CD14-positive monocyte (primary cell): ENCODE measurements around the gene CDYL2. TPM values are rescaled to one million over a fixed set of nuclear protein-coding genes. Genes with fewer than 3 reads are reported as not detected.

ENCODE experiments used
- DNase-seq, 3 donors: peaks; one replicate each; pipeline ENCODE4 v3.0.0-alpha.2; 2011 to 2022
- H2AFZ ChIP-seq: 2 replicates; pipeline ENCODE4 v1.6.0; 2012; ENCODE audit warnings: mild to moderate bottlenecking, low read depth, low read length, inconsistent platforms; ENCODE audit not compliant: insufficient read depth, poor library complexity, severe bottlenecking
- H3K27ac ChIP-seq, 2 donors: 1 replicate in 1 of 2; 2 replicates in 1 of 2; pipeline ENCODE4 v1.5.1; 2012 to 2013; ENCODE audit warnings: low read length in 2 of 2, control low read depth in 1 of 2, inconsistent platforms in 1 of 2, low read depth in 1 of 2, mild to moderate bottlenecking in 1 of 2
- H3K27me3 ChIP-seq, 2 donors: one replicate each; pipeline versions ENCODE4 v1.6.0 to v1.6.1; 2011 to 2013; ENCODE audit warnings: low read length in 2 of 2; ENCODE audit not compliant: control insufficient read depth in 2 of 2, insufficient read depth in 2 of 2
- H3K36me3 ChIP-seq, 2 donors: replicated peaks in 1 of 2; 1 replicate in 1 of 2; 2 replicates in 1 of 2; pipeline versions ENCODE4 v1.5.1 to v1.6.1; 2012 to 2013; ENCODE audit warnings: low read length in 2 of 2, control low read depth in 1 of 2, inconsistent platforms in 1 of 2, mild to moderate bottlenecking in 1 of 2; ENCODE audit not compliant: insufficient read depth in 2 of 2, control insufficient read depth in 1 of 2
- H3K4me1 ChIP-seq, 2 donors: 1 replicate in 1 of 2; 2 replicates in 1 of 2; pipeline versions ENCODE4 v1.5.1 to v1.6.1; 2012 to 2013; ENCODE audit warnings: low read length in 2 of 2, control low read depth in 1 of 2, inconsistent platforms in 1 of 2, mild to moderate bottlenecking in 1 of 2, moderate library complexity in 1 of 2; ENCODE audit not compliant: insufficient read depth in 2 of 2, control insufficient read depth in 1 of 2
- H3K4me2 ChIP-seq: replicated peaks from 2 replicates; pipeline ENCODE3; 2012; ENCODE audit warnings: low read length, moderate library complexity, mild to moderate bottlenecking; ENCODE audit not compliant: poor library complexity, severe bottlenecking; ENCODE audit errors: extremely low read depth
- H3K4me3 ChIP-seq, 3 experiments: fragments of 200-600 bp in 1 of 3; sonication (generic) in 1 of 3; replicated peaks in 1 of 3; 1 replicate in 2 of 3; 2 replicates in 1 of 3; pipeline ENCODE4 v1.5.1; 2011 to 2013; ENCODE audit warnings: low read length in 3 of 3, mild to moderate bottlenecking in 3 of 3, control low read depth in 2 of 3, low read depth in 2 of 3, inconsistent platforms in 1 of 3, moderate library complexity in 1 of 3
- H3K79me2 ChIP-seq: 2 replicates; pipeline ENCODE4 v1.6.0; 2012; ENCODE audit warnings: mild to moderate bottlenecking, control low read depth, inconsistent platforms, low read length, moderate library complexity; ENCODE audit not compliant: insufficient read depth
- H3K9ac ChIP-seq: 2 replicates; pipeline ENCODE4 v1.6.0; 2017; ENCODE audit warnings: low read length, mild to moderate bottlenecking; ENCODE audit not compliant: insufficient read depth, poor library complexity, severe bottlenecking
- H3K9me3 ChIP-seq, 2 donors: replicated peaks in 1 of 2; 1 replicate in 1 of 2; 2 replicates in 1 of 2; pipeline versions ENCODE4 v1.5.1 to v1.6.1; 2012 to 2013; ENCODE audit warnings: low read length in 2 of 2, control low read depth in 1 of 2; ENCODE audit not compliant: control insufficient read depth in 1 of 2, insufficient read depth in 1 of 2
- H4K20me1 ChIP-seq: 2 replicates; pipeline ENCODE4 v1.6.0; 2012; ENCODE audit warnings: mild to moderate bottlenecking, low read length, control low read depth, moderate library complexity; ENCODE audit not compliant: insufficient read depth
- H3K27ac Mint-ChIP-seq, 7 donors: one replicate each; pipeline ENCODE4 v1.8.0; 2020; ENCODE audit warnings: mild to moderate bottlenecking in 7 of 7, mixed read lengths in 7 of 7, moderate library complexity in 6 of 7, inconsistent platforms in 2 of 7
- H3K27me3 Mint-ChIP-seq, 3 donors: one replicate each; pipeline ENCODE4 v1.8.0; 2021 to 2022; ENCODE audit warnings: low read depth in 3 of 3, mild to moderate bottlenecking in 3 of 3, mixed read lengths in 3 of 3, moderate library complexity in 3 of 3, inconsistent platforms in 1 of 3
- H3K36me3 Mint-ChIP-seq, 2 donors: one replicate each; pipeline ENCODE4 v1.8.0; 2020; ENCODE audit warnings: mixed read lengths in 2 of 2, inconsistent platforms in 1 of 2, mild to moderate bottlenecking in 1 of 2
- H3K4me1 Mint-ChIP-seq: one replicate; pipeline ENCODE4 v1.8.0; 2020; ENCODE audit warnings: mild to moderate bottlenecking, mixed read lengths
- H3K4me3 Mint-ChIP-seq, 2 donors: one replicate each; pipeline ENCODE4 v1.8.0; 2020; ENCODE audit warnings: mild to moderate bottlenecking in 2 of 2, mixed read lengths in 2 of 2, moderate library complexity in 1 of 2
- H3K9me3 Mint-ChIP-seq, 7 donors: one replicate each; pipeline ENCODE4 v1.8.0; 2020 to 2022; ENCODE audit warnings: mixed read lengths in 7 of 7, mild to moderate bottlenecking in 6 of 7, moderate library complexity in 6 of 7, inconsistent platforms in 2 of 7
- WGBS: methylation state at CpG from one replicate; pipeline ENCODE4 v1.1.5; 2013; ENCODE audit warnings: missing lambda C conversion rate; ENCODE audit not compliant: insufficient coverage; 5-methylcytosine and 5-hydroxymethylcytosine counted together
- intact Hi-C, 2 donors: fragments of 100-400 bp; cut with micrococcal nuclease; formaldehyde crosslinking; loops; one replicate each; pipeline versions ENCODE4 v1.15.0 to v1.15.1; 2023
- polyA plus RNA-seq, 3 donors: library from polyadenylated mRNA; depleted of rRNA in 1 of 3; unstranded in 2 of 3; stranded (reverse) in 1 of 3; fragments of 300-500 nt in 2 of 3; fragments of >200 nt in 1 of 3; fragmentation: Illumina TruSeq in 2 of 3; gene quantifications; 1 replicate in 2 of 3; 2 replicates in 1 of 3; pipeline ENCODE4 v1.2.3, GENCODE V29; 2012 to 2021
- TF ChIP-seq, protein P1 (sequence below): fragments of 200-600 bp; IDR thresholded peaks from one replicate; pipeline ENCODE4 v1.8.0; 2022; ENCODE audit warnings: antibody characterized with exemption, mild to moderate bottlenecking

Gene CDYL2
- polyA plus RNA-seq, 3 donors = 0.42 to 2.6 (median 0.93) TPM

DNA sequence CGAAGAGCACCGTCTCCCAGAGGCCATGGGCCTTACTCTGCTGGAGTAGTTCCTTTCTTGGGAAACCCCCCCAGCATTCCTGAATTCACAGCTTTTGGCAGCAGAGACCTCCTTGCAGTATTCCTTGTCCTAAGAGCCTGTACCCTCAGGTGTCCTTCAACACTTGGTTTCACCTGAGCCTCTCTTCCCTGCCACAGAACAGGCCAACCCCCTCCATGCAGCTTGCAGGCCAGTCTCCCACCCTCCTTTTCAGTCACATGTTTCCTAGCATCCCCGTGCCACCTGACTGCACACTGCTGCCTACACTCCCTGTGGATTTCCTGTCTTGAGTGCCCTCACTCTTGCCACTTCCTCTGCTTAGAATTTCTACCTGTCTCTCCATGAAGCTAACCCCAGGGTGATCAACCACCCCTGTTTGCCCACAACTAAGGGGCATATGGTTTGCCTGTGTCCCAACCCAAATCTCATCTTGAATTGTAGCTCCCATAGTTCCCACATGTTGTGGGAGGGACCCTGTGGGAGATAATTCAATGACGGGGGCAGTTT, 198.1 kb downstream of the CDYL2 start:
- Mint-ChIP-seq H3K27ac (peak overlapping the region in 2 of 7 donors; percentile 8 to 22), H3K4me1 (no peaks in the 10 kb centered on the region), H3K9me3 (peaks cover 0 to 5% (median 0%) of the 10 kb centered on the region in 7 donors), H3K36me3 (peaks cover 27 to 61% of the 10 kb centered on the region in 2 donors), H3K4me3 (no peak overlapping the region), H3K27me3 (no peaks in the 10 kb centered on the region)
- H3K27me3 ChIP-seq = no peaks in the 10 kb centered on the region
- H3K79me2 ChIP-seq = no peaks in the 10 kb centered on the region
- H3K9ac ChIP-seq = no peak overlapping the region
- DNase-seq = no peak
- WGBS = 71% methylated on average over 3 of the region's 4 CpGs
- no peak overlapping the region for H3K4me3 ChIP-seq
- no peaks in the 10 kb centered on the region for H3K4me1 ChIP-seq
- TF ChIP-seq, protein P1, sequence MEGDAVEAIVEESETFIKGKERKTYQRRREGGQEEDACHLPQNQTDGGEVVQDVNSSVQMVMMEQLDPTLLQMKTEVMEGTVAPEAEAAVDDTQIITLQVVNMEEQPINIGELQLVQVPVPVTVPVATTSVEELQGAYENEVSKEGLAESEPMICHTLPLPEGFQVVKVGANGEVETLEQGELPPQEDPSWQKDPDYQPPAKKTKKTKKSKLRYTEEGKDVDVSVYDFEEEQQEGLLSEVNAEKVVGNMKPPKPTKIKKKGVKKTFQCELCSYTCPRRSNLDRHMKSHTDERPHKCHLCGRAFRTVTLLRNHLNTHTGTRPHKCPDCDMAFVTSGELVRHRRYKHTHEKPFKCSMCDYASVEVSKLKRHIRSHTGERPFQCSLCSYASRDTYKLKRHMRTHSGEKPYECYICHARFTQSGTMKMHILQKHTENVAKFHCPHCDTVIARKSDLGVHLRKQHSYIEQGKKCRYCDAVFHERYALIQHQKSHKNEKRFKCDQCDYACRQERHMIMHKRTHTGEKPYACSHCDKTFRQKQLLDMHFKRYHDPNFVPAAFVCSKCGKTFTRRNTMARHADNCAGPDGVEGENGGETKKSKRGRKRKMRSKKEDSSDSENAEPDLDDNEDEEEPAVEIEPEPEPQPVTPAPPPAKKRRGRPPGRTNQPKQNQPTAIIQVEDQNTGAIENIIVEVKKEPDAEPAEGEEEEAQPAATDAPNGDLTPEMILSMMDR = no peak
- H2AFZ ChIP-seq = no peak overlapping the region
- no peak overlapping the region for H3K4me2 ChIP-seq
- no peak overlapping the region for H3K27ac ChIP-seq
- intact Hi-C loops = no loop called here
- peaks cover 0 to 39% of the 10 kb centered on the region in 2 donors for H3K36me3 ChIP-seq
- H4K20me1 ChIP-seq = no peaks in the 10 kb centered on the region
- H3K9me3 ChIP-seq = no peaks in the 10 kb centered on the region

DNA sequence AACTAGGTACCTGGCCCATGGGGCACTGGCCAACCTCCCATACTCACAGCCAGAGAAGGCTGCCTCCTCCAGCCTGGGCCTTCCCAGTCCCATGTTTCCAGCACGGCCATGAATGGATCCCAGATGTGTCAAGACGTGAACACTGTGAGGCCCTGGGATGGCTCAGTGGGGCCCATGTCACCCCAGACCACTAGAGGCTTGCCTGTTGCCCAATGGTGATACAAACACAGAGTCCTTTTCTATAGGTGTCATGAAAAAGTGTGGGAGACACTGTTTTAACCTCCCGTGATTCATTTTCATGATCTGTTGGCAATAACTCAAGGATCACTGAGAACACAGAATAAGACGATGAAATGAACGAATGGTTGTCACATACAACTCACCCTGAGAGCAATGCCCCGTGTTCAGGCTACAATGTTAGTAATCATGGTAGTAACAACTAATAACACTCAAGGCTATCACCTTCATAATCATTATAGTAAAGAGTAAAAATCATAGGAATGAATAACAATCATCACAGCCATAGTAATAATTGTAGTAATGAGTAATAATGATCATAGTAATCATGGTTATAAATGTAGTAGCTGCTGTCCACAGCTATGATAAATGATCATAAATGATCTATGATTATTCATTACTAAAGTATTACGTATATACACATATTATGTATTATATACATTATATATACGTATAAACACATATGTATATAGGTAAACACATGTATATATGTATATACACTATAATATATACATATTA, 199.6 kb downstream of the CDYL2 start:
- Histone ChIP-seq H3K4me2 (no peak overlapping the region), H3K36me3 (peaks cover 0 to 40% of the 10 kb centered on the region in 2 donors), H4K20me1 (no peaks in the 10 kb centered on the region), H3K9ac (no peak overlapping the region), H2AFZ (no peak overlapping the region), H3K4me1 (no peaks in the 10 kb centered on the region), H3K27ac (no peak overlapping the region), H3K4me3 (no peak overlapping the region), H3K27me3 (no peaks in the 10 kb centered on the region), H3K79me2 (no peaks in the 10 kb centered on the region), H3K9me3 (no peaks in the 10 kb centered on the region)
- WGBS = 83% methylated on average over 1 of the region's 8 CpGs
- H3K27me3 Mint-ChIP-seq = no peaks in the 10 kb centered on the region
- intact Hi-C loops = no loop called here
- H3K4me1 Mint-ChIP-seq = no peaks in the 10 kb centered on the region
- H3K4me3 Mint-ChIP-seq = no peak overlapping the region
- no peak overlapping the region for H3K27ac Mint-ChIP-seq
- no peak for DNase-seq
- peaks cover 0 to 5% (median 0%) of the 10 kb centered on the region in 7 donors for H3K9me3 Mint-ChIP-seq
- TF ChIP-seq, protein P1 = no peak
- H3K36me3 Mint-ChIP-seq = peaks cover 18 to 51% of the 10 kb centered on the region in 2 donors
